GM23338 (cell line): Measurements from ENCODE around the gene STMN3.

Experiments
- CREB1 ChIP-seq: fragments of 250-450 bp; sonication (Bioruptor Pico); IDR thresholded peaks from 2 replicates; pipeline ENCODE4 v1.5.0; 2020; ENCODE audit warnings: low read depth, mild to moderate bottlenecking, moderate library complexity
- ETS1 ChIP-seq: IDR thresholded peaks from 2 replicates; pipeline ENCODE4 v1.6.1; 2016; ENCODE audit warnings: antibody characterized with exemption
- EZH2 ChIP-seq: fragments of 200-600 bp; sonication (generic); IDR thresholded peaks from one replicate; pipeline ENCODE4 v1.8.0; 2017; ENCODE audit warnings: antibody characterized with exemption, mild to moderate bottlenecking, low read depth; ENCODE audit not compliant: unreplicated experiment
- EZH2phosphoT487 ChIP-seq: fragments of 200-600 bp; sonication (generic); IDR thresholded peaks from one replicate; pipeline ENCODE4 v1.8.1; 2018; ENCODE audit warnings: antibody characterized with exemption; ENCODE audit not compliant: unreplicated experiment
- JUNB ChIP-seq: IDR thresholded peaks from one replicate; pipeline ENCODE4 v1.6.1; 2016; ENCODE audit warnings: antibody characterized with exemption; ENCODE audit not compliant: unreplicated experiment
- NANOG ChIP-seq: IDR thresholded peaks from 2 replicates; pipeline ENCODE4 v1.6.1; 2016; ENCODE audit warnings: antibody characterized with exemption, borderline replicate concordance
- POLR2AphosphoS5 ChIP-seq: IDR thresholded peaks from 2 replicates; pipeline ENCODE4 v1.6.1; 2016; ENCODE audit warnings: antibody characterized with exemption, low read depth
- REST ChIP-seq: IDR thresholded peaks from one replicate; pipeline ENCODE4 v1.6.1; 2018; ENCODE audit warnings: antibody characterized with exemption; ENCODE audit not compliant: unreplicated experiment
- STAT1 ChIP-seq: IDR thresholded peaks from one replicate; pipeline ENCODE4 v1.6.1; 2016; ENCODE audit warnings: antibody characterized with exemption; ENCODE audit not compliant: unreplicated experiment
- ZNF114 ChIP-seq: fragments of 250-450 bp; sonication (Bioruptor Pico); IDR thresholded peaks from 2 replicates; pipeline ENCODE4 v1.5.0; 2020; ENCODE audit warnings: mild to moderate bottlenecking, moderate library complexity
- TF ChIP-seq, protein P1 (sequence below), 2 experiments: fragments of 200-600 bp in 1 of 2; sonication (generic) in 1 of 2; conservative IDR thresholded peaks; 2 replicates each; pipeline versions ENCODE4 v1.5.1 to v1.6.1; 2016 to 2017; ENCODE audit warnings: antibody characterized with exemption in 2 of 2, low read depth in 2 of 2, mild to moderate bottlenecking in 2 of 2, moderate library complexity in 1 of 2
- TF ChIP-seq, protein P2 (sequence below): fragments of 250-450 bp; sonication (Bioruptor Pico); IDR thresholded peaks from 2 replicates; pipeline ENCODE4 v1.5.0; 2020; ENCODE audit warnings: mild to moderate bottlenecking, moderate library complexity

DNA sequence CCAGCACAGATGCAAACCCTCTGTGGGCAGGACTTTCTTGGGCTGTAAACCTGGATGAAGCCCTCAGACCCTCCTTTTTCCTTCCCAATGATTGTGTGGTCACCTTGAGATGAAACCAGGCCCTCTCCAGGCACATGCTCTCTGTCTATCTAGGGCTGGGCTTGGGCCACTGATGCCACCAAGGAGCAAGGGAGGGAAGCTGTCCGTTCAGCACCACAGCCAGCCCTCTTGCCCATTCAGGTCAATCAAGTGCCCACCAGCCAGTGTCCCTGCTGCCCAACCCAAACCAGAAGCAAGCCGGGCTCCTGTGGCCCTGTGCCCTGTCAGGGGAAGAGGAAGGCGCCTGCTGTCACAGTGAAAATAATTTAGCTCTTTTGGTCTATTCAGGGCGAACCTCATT lies 8.0 kb downstream of the STMN3 start:
- TF ChIP-seq, protein P1, sequence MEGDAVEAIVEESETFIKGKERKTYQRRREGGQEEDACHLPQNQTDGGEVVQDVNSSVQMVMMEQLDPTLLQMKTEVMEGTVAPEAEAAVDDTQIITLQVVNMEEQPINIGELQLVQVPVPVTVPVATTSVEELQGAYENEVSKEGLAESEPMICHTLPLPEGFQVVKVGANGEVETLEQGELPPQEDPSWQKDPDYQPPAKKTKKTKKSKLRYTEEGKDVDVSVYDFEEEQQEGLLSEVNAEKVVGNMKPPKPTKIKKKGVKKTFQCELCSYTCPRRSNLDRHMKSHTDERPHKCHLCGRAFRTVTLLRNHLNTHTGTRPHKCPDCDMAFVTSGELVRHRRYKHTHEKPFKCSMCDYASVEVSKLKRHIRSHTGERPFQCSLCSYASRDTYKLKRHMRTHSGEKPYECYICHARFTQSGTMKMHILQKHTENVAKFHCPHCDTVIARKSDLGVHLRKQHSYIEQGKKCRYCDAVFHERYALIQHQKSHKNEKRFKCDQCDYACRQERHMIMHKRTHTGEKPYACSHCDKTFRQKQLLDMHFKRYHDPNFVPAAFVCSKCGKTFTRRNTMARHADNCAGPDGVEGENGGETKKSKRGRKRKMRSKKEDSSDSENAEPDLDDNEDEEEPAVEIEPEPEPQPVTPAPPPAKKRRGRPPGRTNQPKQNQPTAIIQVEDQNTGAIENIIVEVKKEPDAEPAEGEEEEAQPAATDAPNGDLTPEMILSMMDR (conservative IDR thresholded peaks at IDR 0.05; ENCODE audit: low read depth in 2 of 2) = no peak
- TF ChIP-seq POLR2AphosphoS5 (no peak), EZH2phosphoT487 (no peak), REST (peak; percentile 71), EZH2 (no peak), ETS1 (no peak), CREB1 (CRISPR knock-in tag) (no peak), ZNF114 (no peak), STAT1 (no peak), NANOG (no peak), JUNB (no peak)
- TF ChIP-seq, protein P2, sequence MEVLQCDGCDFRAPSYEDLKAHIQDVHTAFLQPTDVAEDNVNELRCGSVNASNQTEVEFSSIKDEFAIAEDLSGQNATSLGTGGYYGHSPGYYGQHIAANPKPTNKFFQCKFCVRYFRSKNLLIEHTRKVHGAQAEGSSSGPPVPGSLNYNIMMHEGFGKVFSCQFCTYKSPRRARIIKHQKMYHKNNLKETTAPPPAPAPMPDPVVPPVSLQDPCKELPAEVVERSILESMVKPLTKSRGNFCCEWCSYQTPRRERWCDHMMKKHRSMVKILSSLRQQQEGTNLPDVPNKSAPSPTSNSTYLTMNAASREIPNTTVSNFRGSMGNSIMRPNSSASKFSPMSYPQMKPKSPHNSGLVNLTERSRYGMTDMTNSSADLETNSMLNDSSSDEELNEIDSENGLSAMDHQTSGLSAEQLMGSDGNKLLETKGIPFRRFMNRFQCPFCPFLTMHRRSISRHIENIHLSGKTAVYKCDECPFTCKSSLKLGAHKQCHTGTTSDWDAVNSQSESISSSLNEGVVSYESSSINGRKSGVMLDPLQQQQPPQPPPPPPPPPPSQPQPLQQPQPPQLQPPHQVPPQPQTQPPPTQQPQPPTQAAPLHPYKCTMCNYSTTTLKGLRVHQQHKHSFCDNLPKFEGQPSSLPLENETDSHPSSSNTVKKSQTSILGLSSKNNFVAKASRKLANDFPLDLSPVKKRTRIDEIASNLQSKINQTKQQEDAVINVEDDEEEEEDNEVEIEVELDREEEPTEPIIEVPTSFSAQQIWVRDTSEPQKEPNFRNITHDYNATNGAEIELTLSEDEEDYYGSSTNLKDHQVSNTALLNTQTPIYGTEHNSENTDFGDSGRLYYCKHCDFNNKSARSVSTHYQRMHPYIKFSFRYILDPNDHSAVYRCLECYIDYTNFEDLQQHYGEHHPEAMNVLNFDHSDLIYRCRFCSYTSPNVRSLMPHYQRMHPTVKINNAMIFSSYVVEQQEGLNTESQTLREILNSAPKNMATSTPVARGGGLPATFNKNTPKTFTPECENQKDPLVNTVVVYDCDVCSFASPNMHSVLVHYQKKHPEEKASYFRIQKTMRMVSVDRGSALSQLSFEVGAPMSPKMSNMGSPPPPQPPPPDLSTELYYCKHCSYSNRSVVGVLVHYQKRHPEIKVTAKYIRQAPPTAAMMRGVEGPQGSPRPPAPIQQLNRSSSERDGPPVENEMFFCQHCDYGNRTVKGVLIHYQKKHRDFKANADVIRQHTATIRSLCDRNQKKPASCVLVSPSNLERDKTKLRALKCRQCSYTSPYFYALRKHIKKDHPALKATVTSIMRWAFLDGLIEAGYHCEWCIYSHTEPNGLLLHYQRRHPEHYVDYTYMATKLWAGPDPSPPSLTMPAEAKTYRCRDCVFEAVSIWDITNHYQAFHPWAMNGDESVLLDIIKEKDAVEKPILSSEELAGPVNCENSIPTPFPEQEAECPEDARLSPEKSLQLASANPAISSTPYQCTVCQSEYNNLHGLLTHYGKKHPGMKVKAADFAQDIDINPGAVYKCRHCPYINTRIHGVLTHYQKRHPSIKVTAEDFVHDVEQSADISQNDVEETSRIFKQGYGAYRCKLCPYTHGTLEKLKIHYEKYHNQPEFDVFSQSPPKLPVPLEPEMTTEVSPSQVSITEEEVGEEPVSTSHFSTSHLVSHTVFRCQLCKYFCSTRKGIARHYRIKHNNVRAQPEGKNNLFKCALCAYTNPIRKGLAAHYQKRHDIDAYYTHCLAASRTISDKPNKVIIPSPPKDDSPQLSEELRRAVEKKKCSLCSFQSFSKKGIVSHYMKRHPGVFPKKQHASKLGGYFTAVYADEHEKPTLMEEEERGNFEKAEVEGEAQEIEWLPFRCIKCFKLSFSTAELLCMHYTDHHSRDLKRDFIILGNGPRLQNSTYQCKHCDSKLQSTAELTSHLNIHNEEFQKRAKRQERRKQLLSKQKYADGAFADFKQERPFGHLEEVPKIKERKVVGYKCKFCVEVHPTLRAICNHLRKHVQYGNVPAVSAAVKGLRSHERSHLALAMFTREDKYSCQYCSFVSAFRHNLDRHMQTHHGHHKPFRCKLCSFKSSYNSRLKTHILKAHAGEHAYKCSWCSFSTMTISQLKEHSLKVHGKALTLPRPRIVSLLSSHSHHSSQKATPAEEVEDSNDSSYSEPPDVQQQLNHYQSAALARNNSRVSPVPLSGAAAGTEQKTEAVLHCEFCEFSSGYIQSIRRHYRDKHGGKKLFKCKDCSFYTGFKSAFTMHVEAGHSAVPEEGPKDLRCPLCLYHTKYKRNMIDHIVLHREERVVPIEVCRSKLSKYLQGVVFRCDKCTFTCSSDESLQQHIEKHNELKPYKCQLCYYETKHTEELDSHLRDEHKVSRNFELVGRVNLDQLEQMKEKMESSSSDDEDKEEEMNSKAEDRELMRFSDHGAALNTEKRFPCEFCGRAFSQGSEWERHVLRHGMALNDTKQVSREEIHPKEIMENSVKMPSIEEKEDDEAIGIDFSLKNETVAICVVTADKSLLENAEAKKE = no peak
